Neural progenitor cell (in vitro differentiated cells): Measurements from ENCODE around the gene MYO18B. TPM values are rescaled to one million over a fixed set of nuclear protein-coding genes. Genes with fewer than 3 reads are reported as not detected.

Source experiments
- DNase-seq: peaks from one replicate; pipeline ENCODE4 v3.0.0-alpha.2; 2016; ENCODE audit warnings: low spot score
- H2AFZ ChIP-seq: fragments of 200-600 bp; sonication (generic); replicated peaks from 2 replicates; pipeline ENCODE4 v1.6.1; 2016; ENCODE audit warnings: antibody characterized with exemption
- H3F3A ChIP-seq: fragments of 200-600 bp; sonication (generic); 2 replicates; pipeline ENCODE4 v1.6.1; 2016; ENCODE audit warnings: antibody characterized with exemption, low read depth
- H3K27ac ChIP-seq: fragments of 200-600 bp; sonication (generic); 2 replicates; pipeline ENCODE4 v1.5.1; 2016; ENCODE audit warnings: mild to moderate bottlenecking
- H3K27me3 ChIP-seq: fragments of 200-600 bp; sonication (generic); 2 replicates; pipeline ENCODE4 v1.6.1; 2016; ENCODE audit warnings: mild to moderate bottlenecking, moderate library complexity
- H3K36me3 ChIP-seq: fragments of 200-600 bp; sonication (generic); 2 replicates; pipeline ENCODE4 v1.5.1; 2016
- H3K4me1 ChIP-seq: fragments of 200-600 bp; sonication (generic); 2 replicates; pipeline ENCODE4 v1.6.1; 2016; ENCODE audit warnings: mixed run types
- H3K4me2 ChIP-seq: fragments of 200-600 bp; sonication (generic); 2 replicates; pipeline ENCODE4 v1.6.1; 2016
- H3K4me3 ChIP-seq: fragments of 200-600 bp; sonication (generic); 2 replicates; pipeline ENCODE4 v1.5.1; 2016
- H3K79me2 ChIP-seq: fragments of 200-600 bp; sonication (generic); 2 replicates; pipeline ENCODE4 v1.6.1; 2016; ENCODE audit warnings: low read depth
- H3K9ac ChIP-seq: fragments of 200-600 bp; sonication (generic); 2 replicates; pipeline ENCODE4 v1.6.1; 2016
- H3K9me3 ChIP-seq: fragments of 200-600 bp; sonication (generic); 2 replicates; pipeline ENCODE4 v1.5.1; 2016; ENCODE audit warnings: low read depth
- H4K20me1 ChIP-seq: fragments of 200-600 bp; sonication (generic); 2 replicates; pipeline ENCODE4 v1.6.1; 2016; ENCODE audit warnings: low read depth
- H3K27ac Mint-ChIP-seq: 3 replicates; pipeline ENCODE4 v1.8.0; 2021; ENCODE audit warnings: mixed read lengths
- H3K27me3 Mint-ChIP-seq: 2 replicates; pipeline ENCODE4 v1.8.0; 2022; ENCODE audit warnings: low read depth, mild to moderate bottlenecking, inconsistent platforms, moderate library complexity, mixed read lengths; ENCODE audit not compliant: insufficient read depth
- H3K36me3 Mint-ChIP-seq: 3 replicates; pipeline ENCODE4 v1.8.0; 2021; ENCODE audit warnings: mixed read lengths
- H3K4me1 Mint-ChIP-seq: 3 replicates; pipeline ENCODE4 v1.8.0; 2021; ENCODE audit warnings: mixed read lengths
- H3K4me3 Mint-ChIP-seq: 3 replicates; pipeline ENCODE4 v1.8.0; 2021; ENCODE audit warnings: mild to moderate bottlenecking, moderate library complexity, mixed read lengths
- H3K9me3 Mint-ChIP-seq: 3 replicates; pipeline ENCODE4 v1.8.0; 2020; ENCODE audit warnings: mixed read lengths
- CTCF ChIP-seq: fragments of 200-600 bp; sonication (generic); IDR thresholded peaks from 2 replicates; pipeline ENCODE4 v1.5.1; 2017; ENCODE audit warnings: antibody characterized with exemption, mild to moderate bottlenecking
- EZH2 ChIP-seq: fragments of 200-600 bp; sonication (generic); IDR thresholded peaks from 2 replicates; pipeline ENCODE4 v1.6.1; 2017; ENCODE audit warnings: antibody characterized with exemption, mild to moderate bottlenecking, moderate library complexity
- EZH2phosphoT487 ChIP-seq: fragments of 200-600 bp; sonication (generic); IDR thresholded peaks from 2 replicates; pipeline ENCODE4 v1.6.1; 2017; ENCODE audit warnings: antibody characterized with exemption
- total RNA-seq: library from RNA; depleted of rRNA; stranded (reverse); fragments of >200 nt; gene quantifications from 2 replicates; pipeline ENCODE4 v1.2.3, GENCODE V29; 2015; ENCODE audit warnings: low replicate concordance

Gene MYO18B
- total RNA-seq, 1 donor from 2014 or later: not detected

- Mint-ChIP-seq H3K27me3 (peaks cover 6% of the 10 kb centered on the region), H3K36me3 (no peaks in the 10 kb centered on the region), H3K4me1 (peaks cover 12% of the 10 kb centered on the region), H3K27ac (no peak overlapping the region), H3K9me3 (no peaks in the 10 kb centered on the region), H3K4me3 (no peak overlapping the region)
- no peaks in the 10 kb centered on the region for H4K20me1 ChIP-seq
- H3K79me2 ChIP-seq: no peaks in the 10 kb centered on the region
- H2AFZ ChIP-seq: no peak overlapping the region
- H3K27ac ChIP-seq: no peak overlapping the region
- no peak overlapping the region for H3K4me3 ChIP-seq
- no peak overlapping the region for H3K9ac ChIP-seq
- peaks cover 9% of the 10 kb centered on the region for H3K27me3 ChIP-seq
- DNase-seq: no peak
- no peaks in the 10 kb centered on the region for H3K36me3 ChIP-seq
- H3K4me2 ChIP-seq: no peak overlapping the region
- TF ChIP-seq EZH2: no peak
- TF ChIP-seq CTCF: no peak
- no peak for TF ChIP-seq EZH2phosphoT487
- H3K4me1 ChIP-seq: no peaks in the 10 kb centered on the region
- no peaks in the 10 kb centered on the region for H3F3A ChIP-seq
- H3K9me3 ChIP-seq: no peaks in the 10 kb centered on the region
Observed at GRCh38 chr22:25888399-25889054, 146.5 kb downstream of the MYO18B start.

- peak overlapping the region; percentile 33 for H3K4me3 Mint-ChIP-seq
- Histone ChIP-seq H3K4me3 (no peak overlapping the region), H3F3A (no peaks in the 10 kb centered on the region), H4K20me1 (no peaks in the 10 kb centered on the region), H3K9ac (no peak overlapping the region), H3K4me1 (no peaks in the 10 kb centered on the region), H3K4me2 (no peak overlapping the region), H3K27me3 (peaks cover 28% of the 10 kb centered on the region), H3K27ac (no peak overlapping the region), H2AFZ (no peak overlapping the region), H3K36me3 (no peaks in the 10 kb centered on the region), H3K79me2 (no peaks in the 10 kb centered on the region), H3K9me3 (no peaks in the 10 kb centered on the region)
- peaks cover 6% of the 10 kb centered on the region for H3K27me3 Mint-ChIP-seq
- no peak for DNase-seq
- no peaks in the 10 kb centered on the region for H3K9me3 Mint-ChIP-seq
- TF ChIP-seq EZH2phosphoT487 (no peak), CTCF (no peak)
- H3K4me1 Mint-ChIP-seq: peaks cover 12% of the 10 kb centered on the region
- H3K27ac Mint-ChIP-seq: no peak overlapping the region
- no peaks in the 10 kb centered on the region for H3K36me3 Mint-ChIP-seq
Observed at GRCh38 chr22:25890651-25891050, 148.7 kb downstream of the MYO18B start.

GRCh38 chr22:25892678-25893077 lies 150.7 kb downstream of the MYO18B start:
- H3F3A ChIP-seq: no peaks in the 10 kb centered on the region
- no peak overlapping the region for H3K27ac Mint-ChIP-seq
- H3K27ac ChIP-seq: no peak overlapping the region
- no peaks in the 10 kb centered on the region for H3K4me1 ChIP-seq
- H3K4me3 Mint-ChIP-seq: no peak overlapping the region
- H3K27me3 ChIP-seq: peaks cover 28% of the 10 kb centered on the region
- H3K4me3 ChIP-seq: no peak overlapping the region
- no peaks in the 10 kb centered on the region for H4K20me1 ChIP-seq
- DNase-seq: no peak
- H3K27me3 Mint-ChIP-seq: peaks cover 6% of the 10 kb centered on the region
- no peak overlapping the region for H3K9ac ChIP-seq
- H3K79me2 ChIP-seq: no peaks in the 10 kb centered on the region
- H3K36me3 ChIP-seq: no peaks in the 10 kb centered on the region
- H2AFZ ChIP-seq: no peak overlapping the region
- H3K4me2 ChIP-seq: no peak overlapping the region
- H3K9me3 Mint-ChIP-seq: no peaks in the 10 kb centered on the region
- TF ChIP-seq CTCF (peak; percentile 27), EZH2 (no peak)
- no peaks in the 10 kb centered on the region for H3K9me3 ChIP-seq
- H3K36me3 Mint-ChIP-seq: no peaks in the 10 kb centered on the region
- H3K4me1 Mint-ChIP-seq: no peaks in the 10 kb centered on the region
